ENCODE measurements around the gene CCBE1. TPM values are rescaled to one million over a fixed set of nuclear protein-coding genes. Genes with fewer than 3 reads are reported as not detected.

The CCBE1 gene
- total and polyA plus RNA-seq, 9 of the 15 experiments (the other 6 are each of a cell fraction or from before 2014, with no cell fraction given): 0.20 TPM; not detected in 8

DNA sequence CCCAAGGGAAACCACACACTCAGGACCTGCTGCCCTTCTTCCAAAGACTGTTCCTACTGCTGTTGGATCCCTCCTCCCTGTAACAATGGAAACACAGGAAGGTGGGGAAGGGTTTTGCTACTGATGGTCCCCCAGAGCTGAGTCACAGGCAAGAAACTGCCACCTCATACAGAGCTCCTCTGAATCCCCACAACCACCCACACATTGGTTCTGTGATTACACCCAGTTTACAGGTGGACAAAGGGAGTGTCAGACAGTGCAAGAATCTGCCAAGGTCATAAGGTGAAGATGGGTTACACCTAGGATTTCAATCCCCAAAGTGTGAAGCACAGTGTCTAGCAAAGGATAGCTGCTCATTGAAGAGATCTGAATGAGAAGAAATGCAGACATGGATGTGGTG lies 196.5 kb downstream of the CCBE1 start:
- in situ Hi-C loops (cut with MboI): no loop called here
- H2AFZ ChIP-seq (ENCODE audit: low read depth, low read length): no peak overlapping the region
- no peak for ATAC-seq
- intact Hi-C loops (cut with micrococcal nuclease): no loop called here
- H3K4me2 ChIP-seq (ENCODE audit: insufficient read depth, low read length): no peak overlapping the region
- H3K4me3 ChIP-seq: no peak overlapping the region
- no TSS peak for BruUV-seq (replicated peaks)
- no peaks in the 10 kb centered on the region for H4K20me1 ChIP-seq (replicated peaks; ENCODE audit: control insufficient read depth, insufficient read depth, low read length)
- H3K79me2 ChIP-seq (ENCODE audit: control insufficient read depth, insufficient read depth, low read length): no peaks in the 10 kb centered on the region
- CTCF ChIA-PET (ENCODE audit: low intra/inter-chr PET ratio): no interaction called here
- no peak overlapping the region for H3K9ac ChIP-seq (ENCODE audit: insufficient read depth in 1 of 2, low read depth in 2 of 2, low read length in 2 of 2)
- no peaks in the 10 kb centered on the region for H3K9me1 ChIP-seq (ENCODE audit: control insufficient read depth, insufficient read depth, low read length)
- H3K36me3 ChIP-seq (ENCODE audit: control insufficient read depth, insufficient read depth, low read length): no peaks in the 10 kb centered on the region
- H3K9me3 ChIP-seq (replicated peaks; ENCODE audit: control insufficient read depth, insufficient read depth, low read depth, low read length): no peaks in the 10 kb centered on the region
- no peak overlapping the region for H3K27ac ChIP-seq (ENCODE audit: extremely low read depth, low read depth, low read length)
- TF ChIP-seq NFE2 (IDR thresholded peaks at IDR 0.05; ENCODE audit: low read depth) (no peak), OTX1 (CRISPR knock-in tag; IDR thresholded peaks at IDR 0.05) (no peak), ZNF75A (CRISPR knock-in tag; IDR thresholded peaks at IDR 0.05) (no peak), ZBTB8A (IDR thresholded peaks at IDR 0.05; ENCODE audit: partially characterized antibody) (no peak), MIER1 (IDR thresholded peaks at IDR 0.05; ENCODE audit: low read depth) (no peak), TCFL5 (CRISPR knock-in tag; conservative IDR thresholded peaks at IDR 0.05) (no peak), RFX5 (IDR thresholded peaks at IDR 0.05; ENCODE audit: low read depth, low read length) (no peak), TRIM24 (IDR thresholded peaks at IDR 0.05) (no peak), EHMT2 (IDR thresholded peaks at IDR 0.05) (no peak), ARID3B (CRISPR knock-in tag; IDR thresholded peaks at IDR 0.05; ENCODE audit: borderline replicate concordance) (no peak), ZNF589 (CRISPR knock-in tag; IDR thresholded peaks at IDR 0.05; ENCODE audit: low read depth) (no peak), ZFPM2 (CRISPR knock-in tag; IDR thresholded peaks at IDR 0.05) (no peak), FOXP4 (CRISPR knock-in tag; IDR thresholded peaks at IDR 0.05; ENCODE audit: borderline replicate concordance) (no peak)
- H3K27me3 ChIP-seq (ENCODE audit: control insufficient read depth in 2 of 2, insufficient read depth in 2 of 2, low read length in 2 of 2): peaks cover 0 to 14% of the 10 kb centered on the region in 2 experiments; a peak in 2 of 5 replicates
- POLR2A ChIA-PET: interaction anchor here (0.6 to 1.1 kb wide), 2 partner anchors 10 to 16 kb away, joined by 3 to 5 read pairs; no protein-coding TSS in a partner anchor
- FAIRE-seq: no peak
- H3K4me1 ChIP-seq (replicated peaks in 1 of 2; ENCODE audit: control insufficient read depth in 2 of 2, insufficient read depth in 2 of 2, low read length in 2 of 2): no peaks in the 10 kb centered on the region
- no peak for DNase-seq (ENCODE audit: extremely low read depth in 1 of 4, low spot score in 3 of 4)
